Measurements from ENCODE around the gene PHC2.

DNA sequence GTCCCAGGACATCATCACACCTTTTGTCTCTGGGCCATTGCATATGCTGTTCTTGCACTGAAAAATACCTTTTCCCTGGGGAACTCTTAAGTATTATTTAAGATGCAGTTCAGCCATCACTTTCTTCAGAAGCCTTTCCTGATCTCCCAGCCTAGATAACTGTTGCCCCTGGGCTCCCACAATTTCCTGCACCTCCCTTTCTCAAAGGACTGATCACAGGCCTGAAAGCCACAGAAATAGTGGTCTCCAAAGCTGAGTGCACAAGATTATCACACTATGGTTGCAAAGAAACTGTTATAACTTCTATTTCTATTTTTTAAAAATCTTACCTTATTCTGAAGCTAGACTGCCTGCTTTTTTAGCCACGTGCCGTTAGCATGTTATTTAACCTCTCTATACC is 38.8 kb upstream of the PHC2 start:
- TF ChIP-seq, protein P1, sequence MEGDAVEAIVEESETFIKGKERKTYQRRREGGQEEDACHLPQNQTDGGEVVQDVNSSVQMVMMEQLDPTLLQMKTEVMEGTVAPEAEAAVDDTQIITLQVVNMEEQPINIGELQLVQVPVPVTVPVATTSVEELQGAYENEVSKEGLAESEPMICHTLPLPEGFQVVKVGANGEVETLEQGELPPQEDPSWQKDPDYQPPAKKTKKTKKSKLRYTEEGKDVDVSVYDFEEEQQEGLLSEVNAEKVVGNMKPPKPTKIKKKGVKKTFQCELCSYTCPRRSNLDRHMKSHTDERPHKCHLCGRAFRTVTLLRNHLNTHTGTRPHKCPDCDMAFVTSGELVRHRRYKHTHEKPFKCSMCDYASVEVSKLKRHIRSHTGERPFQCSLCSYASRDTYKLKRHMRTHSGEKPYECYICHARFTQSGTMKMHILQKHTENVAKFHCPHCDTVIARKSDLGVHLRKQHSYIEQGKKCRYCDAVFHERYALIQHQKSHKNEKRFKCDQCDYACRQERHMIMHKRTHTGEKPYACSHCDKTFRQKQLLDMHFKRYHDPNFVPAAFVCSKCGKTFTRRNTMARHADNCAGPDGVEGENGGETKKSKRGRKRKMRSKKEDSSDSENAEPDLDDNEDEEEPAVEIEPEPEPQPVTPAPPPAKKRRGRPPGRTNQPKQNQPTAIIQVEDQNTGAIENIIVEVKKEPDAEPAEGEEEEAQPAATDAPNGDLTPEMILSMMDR (IDR thresholded peaks at IDR 0.05; ENCODE audit: low read depth, low read length) = no peak
- TF ChIP-seq POLR2A (IDR thresholded peaks at IDR 0.05; ENCODE audit: extremely low read depth, insufficient read length) = no peak
- TF ChIP-seq, protein P2, sequence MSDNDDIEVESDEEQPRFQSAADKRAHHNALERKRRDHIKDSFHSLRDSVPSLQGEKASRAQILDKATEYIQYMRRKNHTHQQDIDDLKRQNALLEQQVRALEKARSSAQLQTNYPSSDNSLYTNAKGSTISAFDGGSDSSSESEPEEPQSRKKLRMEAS (IDR thresholded peaks at IDR 0.05; ENCODE audit: low read depth, low read length) = no peak

Measured in NB4 (cell line).